Activated B cell treated with CpG ODN at 0.5 μM for 24 hours (primary cell): ENCODE results near the gene PPP1R8. TPM values are rescaled to one million over a fixed set of nuclear protein-coding genes. Genes with fewer than 3 reads are reported as not detected.

Experiments used
- ATAC-seq: fragments of 200-7000 bp; cut with Tn5 transposase; one replicate; pipeline ENCODE4 v1.10.0; 2021; ENCODE audit warnings: low read depth, mild to moderate bottlenecking, moderate library complexity
- CTCF ChIA-PET: fragments of 350-600 bp; sonication (Branson Sonifier 250); formaldehyde crosslinking; loops from one replicate; lab custom pipeline; 2021; ENCODE audit warnings: antibody characterized with exemption; lab: Charles Lee
- POLR2A ChIA-PET: fragments of 350-600 bp; sonication (Branson Sonifier 250); formaldehyde crosslinking; loops from one replicate; lab custom pipeline; 2021; ENCODE audit warnings: antibody characterized with exemption; lab: Charles Lee
- DNase-seq: peaks from one replicate; pipeline ENCODE4 v3.0.0; 2022
- H3K27ac Mint-ChIP-seq: one replicate; pipeline ENCODE4 v1.8.0; 2020; ENCODE audit warnings: mixed read lengths
- H3K27me3 Mint-ChIP-seq: one replicate; pipeline ENCODE4 v1.8.0; 2021; ENCODE audit warnings: mixed read lengths
- H3K36me3 Mint-ChIP-seq: one replicate; pipeline ENCODE4 v1.8.0; 2021; ENCODE audit warnings: low read depth, mixed read lengths
- H3K4me1 Mint-ChIP-seq: one replicate; pipeline ENCODE4 v1.8.0; 2021; ENCODE audit warnings: mixed read lengths
- H3K4me3 Mint-ChIP-seq: one replicate; pipeline ENCODE4 v1.8.0; 2020; ENCODE audit warnings: mild to moderate bottlenecking, mixed read lengths
- H3K9me3 Mint-ChIP-seq: one replicate; pipeline ENCODE4 v1.8.0; 2020; ENCODE audit warnings: mixed read lengths
- CTCF ChIP-seq: fragments of 200-600 bp; IDR thresholded peaks from one replicate; pipeline ENCODE4 v1.8.0; 2022; ENCODE audit warnings: antibody characterized with exemption, mild to moderate bottlenecking
- intact Hi-C: fragments of 100-400 bp; cut with micrococcal nuclease; formaldehyde crosslinking; loops from one replicate; pipeline ENCODE4 v1.15.1; 2024
- total RNA-seq: library from RNA; stranded (reverse); gene quantifications from 2 replicates; pipeline ENCODE4 v1.2.3, GENCODE V29; 2022

The PPP1R8 gene
- total RNA-seq, 1 donor from 2014 or later = 48.3 TPM

DNA sequence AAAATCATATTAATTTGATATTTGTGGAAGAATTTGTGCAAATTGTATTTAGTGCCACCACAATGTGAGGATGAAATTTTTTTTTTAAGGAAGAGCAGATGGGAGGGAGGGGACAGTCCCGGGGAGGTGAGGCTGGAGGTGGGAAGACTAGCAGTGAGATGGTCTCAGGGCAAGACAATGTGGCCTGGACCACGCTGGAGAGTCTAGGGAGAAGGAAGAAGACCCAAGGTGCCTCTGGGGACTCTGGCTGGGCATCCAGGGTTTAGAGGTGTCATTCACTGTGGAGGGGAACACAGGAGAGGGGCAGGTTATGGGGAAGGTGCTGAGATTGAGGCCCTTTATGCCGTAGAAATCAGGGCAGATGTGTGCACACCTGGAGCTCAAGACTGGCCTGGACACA is 31.4 kb downstream of the PPP1R8 start:
- POLR2A ChIA-PET = interaction anchor here (2.5 kb wide), 1 partner anchor 29 kb away, joined by 19 read pairs; no protein-coding TSS in a partner anchor
- Mint-ChIP-seq H3K9me3 (no peaks in the 10 kb centered on the region), H3K27me3 (no peaks in the 10 kb centered on the region), H3K27ac (peak overlapping the region; percentile 35), H3K4me1 (peaks cover 60% of the 10 kb centered on the region), H3K4me3 (no peak overlapping the region), H3K36me3 (no peaks in the 10 kb centered on the region)
- intact Hi-C loops = no loop called here
- TF ChIP-seq CTCF = no peak
- CTCF ChIA-PET = no interaction called here
- ATAC-seq (no peak), DNase-seq (no peak)

- no peaks in the 10 kb centered on the region for H3K27me3 Mint-ChIP-seq
- POLR2A ChIA-PET = interaction anchor here (0.6 to 2.5 kb wide), 8 partner anchors 11 to 781 kb away, joined by 3 to 44 read pairs (median 3); partner anchors contain the start of genes EYA3, PPP1R8 and THEMIS2
- DNase-seq = peak; percentile 37
- no peak for TF ChIP-seq CTCF
- ATAC-seq = peak; percentile 74
- CTCF ChIA-PET = interaction anchor here (1.3 kb wide), 1 partner anchor 29 kb away, joined by 3 read pairs; no protein-coding TSS in a partner anchor
- H3K36me3 Mint-ChIP-seq = no peaks in the 10 kb centered on the region
- peak overlapping the region; percentile 33 for H3K4me3 Mint-ChIP-seq
- H3K27ac Mint-ChIP-seq = peak overlapping the region; percentile 89
- no peaks in the 10 kb centered on the region for H3K9me3 Mint-ChIP-seq
- H3K4me1 Mint-ChIP-seq = peaks cover 64% of the 10 kb centered on the region
- intact Hi-C loops = loop anchor here (1.0 kb wide), 2 partner anchors 12 to 28 kb away; no protein-coding TSS in a partner anchor
Observed at GRCh38 chr1:27862671-27863537, 32.3 kb downstream of the PPP1R8 start.

DNA sequence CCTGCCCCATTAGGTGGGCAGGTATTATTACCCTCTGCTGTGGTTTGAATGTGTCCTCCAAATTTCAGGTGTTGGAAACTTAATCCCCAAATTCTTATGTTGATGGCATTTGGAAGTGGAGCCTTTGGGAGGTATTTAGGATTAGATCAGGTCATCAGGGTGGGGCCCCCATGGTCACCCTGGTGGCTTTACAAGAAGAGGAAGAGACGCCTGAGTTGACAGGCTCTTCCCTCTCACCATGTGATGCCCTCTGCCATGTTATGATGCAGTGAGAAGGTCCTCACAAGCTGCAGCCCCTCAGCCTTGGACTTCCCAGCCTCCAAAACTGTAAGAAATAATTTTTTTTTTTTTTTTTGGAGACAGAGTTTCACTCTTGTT is 32.9 kb downstream of the PPP1R8 start:
- CTCF ChIA-PET = interaction anchor here (1.3 kb wide), 1 partner anchor 28 kb away, joined by 3 read pairs; no protein-coding TSS in a partner anchor
- H3K4me3 Mint-ChIP-seq = peak overlapping the region; percentile 33

DNA sequence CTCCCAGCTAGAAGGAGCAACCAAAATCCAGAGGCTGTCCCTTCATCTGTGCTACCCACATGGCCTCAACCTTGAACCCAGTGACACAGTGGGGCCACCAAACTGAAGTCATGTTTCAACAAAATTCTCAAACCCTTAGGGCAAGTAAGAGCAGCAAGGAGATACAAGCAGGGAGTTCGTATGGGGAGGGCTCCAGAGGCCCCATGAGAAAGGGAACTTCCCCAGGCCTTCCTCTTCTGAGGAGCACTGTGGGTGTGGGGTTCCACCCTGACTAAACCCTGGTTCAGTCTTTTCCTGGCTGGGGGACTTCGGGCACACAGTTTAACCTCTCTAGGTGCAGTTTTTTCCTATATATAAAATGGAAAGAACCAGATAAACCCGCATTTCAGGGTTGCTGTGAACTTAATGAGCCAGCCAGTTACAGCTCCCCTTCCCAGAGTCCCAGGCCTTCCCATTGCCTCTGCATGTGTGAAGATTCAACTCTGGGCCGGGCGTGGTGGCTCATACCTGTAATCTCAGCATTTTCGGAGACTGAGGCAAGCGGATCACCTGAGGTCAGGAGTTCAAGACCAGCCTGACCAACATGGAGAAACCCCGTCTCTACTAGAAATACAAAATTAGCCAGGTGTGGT is 33.8 kb downstream of the PPP1R8 start:
- no peak for TF ChIP-seq CTCF
- ChIA-PET CTCF (interaction anchor here (1.3 kb wide), 1 partner anchor 27 kb away, joined by 3 read pairs; no protein-coding TSS in a partner anchor), POLR2A (interaction anchor here (0.5 to 2.5 kb wide), 8 partner anchors 10 to 779 kb away, joined by 3 to 44 read pairs (median 3); partner anchors contain the start of genes EYA3, STX12 and THEMIS2)
- Mint-ChIP-seq H3K4me3 (peak overlapping the region; percentile 67), H3K27me3 (no peaks in the 10 kb centered on the region), H3K9me3 (no peaks in the 10 kb centered on the region), H3K36me3 (no peaks in the 10 kb centered on the region), H3K4me1 (peaks cover 65% of the 10 kb centered on the region), H3K27ac (peak overlapping the region; percentile 89)
- ATAC-seq (peak; percentile 28), DNase-seq (no peak)
- intact Hi-C loops = no loop called here

More for the DNA sequence above, 32.9 kb downstream of the PPP1R8 start:
- intact Hi-C loops = loop anchor here (1.0 kb wide), 2 partner anchors 12 to 28 kb away; no protein-coding TSS in a partner anchor
- Mint-ChIP-seq H3K4me1 (peaks cover 62% of the 10 kb centered on the region), H3K36me3 (no peaks in the 10 kb centered on the region), H3K9me3 (no peaks in the 10 kb centered on the region), H3K27ac (peak overlapping the region; percentile 89), H3K27me3 (no peaks in the 10 kb centered on the region)
- POLR2A ChIA-PET = interaction anchor here (0.6 to 2.5 kb wide), 9 partner anchors 11 to 780 kb away, joined by 3 to 44 read pairs (median 3); partner anchors contain the start of genes EYA3, PPP1R8, STX12 and THEMIS2
- ATAC-seq = peak; percentile 14
- no peak for TF ChIP-seq CTCF
- DNase-seq = no peak
